HL-60 (cell line): ENCODE measurements around the gene BLMH.

ENCODE experiments used
- CTCF ChIP-seq: IDR thresholded peaks from one replicate; pipeline ENCODE4 v1.5.1; 2011; ENCODE audit warnings: low read length, control low read depth, inconsistent platforms; ENCODE audit not compliant: insufficient read depth
- GABPA ChIP-seq: IDR thresholded peaks from 2 replicates; pipeline ENCODE4 v1.6.1; 2012; ENCODE audit warnings: low read depth
- POLR2AphosphoS5 ChIP-seq: IDR thresholded peaks from 2 replicates; pipeline ENCODE4 v1.6.1; 2012; ENCODE audit warnings: low read depth

GRCh38 chr17:30210366-30210765 lies 81.4 kb downstream of the BLMH start:
- TF ChIP-seq CTCF = no peak
- no peak for TF ChIP-seq GABPA
- no peak for TF ChIP-seq POLR2AphosphoS5
